DLD1 (cell line): ENCODE measurements around the gene CCDC183.

Experiments used
- in situ Hi-C: cut with HindIII; loops from 2 replicates; pipeline ENCODE4 v1.10.0; 2017; ENCODE audit warnings: low sequenced_read_pairs

CCDC183 gene

GRCh38 chr9:136799079-136799853 lies 3.1 kb downstream of the CCDC183 start:
- in situ Hi-C loops, result no loop called here

GRCh38 chr9:136799854-136800657 lies 3.9 kb downstream of the CCDC183 start:
- in situ Hi-C loops, result loop anchor here (25.0 kb wide), 2 partner anchors 237 to 362 kb away; partner anchors contain the start of genes ABCA2, FUT7, LRRC26 and NPDC1

GRCh38 chr9:136802321-136802720 lies 6.2 kb downstream of the CCDC183 start:
- in situ Hi-C loops, result loop anchor here (25.0 kb wide), 2 partner anchors 235 to 360 kb away; partner anchors contain the start of genes ABCA2, FUT7, LRRC26 and NPDC1

GRCh38 chr9:136803009-136803550 lies 6.9 kb downstream of the CCDC183 start:
- in situ Hi-C loops, result loop anchor here (25.0 kb wide), 2 partner anchors 234 to 359 kb away; partner anchors contain the start of genes ABCA2, FUT7, LRRC26 and NPDC1

- in situ Hi-C loops, result loop anchor here (25.0 kb wide), 2 partner anchors 233 to 358 kb away; partner anchors contain the start of genes ABCA2, FUT7, LRRC26 and NPDC1
Measured at GRCh38 chr9:136803551-136804508, 7.7 kb downstream of the CCDC183 start.

GRCh38 chr9:136804509-136805206 lies 8.5 kb downstream of the CCDC183 start:
- in situ Hi-C loops, result loop anchor here (25.0 kb wide), 2 partner anchors 233 to 358 kb away; partner anchors contain the start of genes ABCA2, FUT7, LRRC26 and NPDC1

GRCh38 chr9:136805207-136805740 lies 9.1 kb downstream of the CCDC183 start:
- in situ Hi-C loops, result loop anchor here (25.0 kb wide), 2 partner anchors 232 to 357 kb away; partner anchors contain the start of genes ABCA2, FUT7, LRRC26 and NPDC1

GRCh38 chr9:136806067-136806466 lies 9.9 kb downstream of the CCDC183 start:
- in situ Hi-C loops, result loop anchor here (25.0 kb wide), 2 partner anchors 231 to 356 kb away; partner anchors contain the start of genes ABCA2, FUT7, LRRC26 and NPDC1

GRCh38 chr9:136806631-136807201 lies 10.6 kb downstream of the CCDC183 start:
- in situ Hi-C loops, result loop anchor here (25.0 kb wide), 2 partner anchors 231 to 356 kb away; partner anchors contain the start of genes ABCA2, FUT7, LRRC26 and NPDC1

GRCh38 chr9:136807281-136808074 lies 11.3 kb downstream of the CCDC183 start, which contains the start of gene RABL6:
TSS of gene RABL6 (plus strand) at chr9:136807948. CDS start at chr9:136808197, 249 bp downstream.
- in situ Hi-C loops, result loop anchor here (25.0 kb wide), 2 partner anchors 230 to 355 kb away; partner anchors contain the start of genes ABCA2, FUT7, LRRC26 and NPDC1

GRCh38 chr9:136808075-136808805 lies 12.1 kb downstream of the CCDC183 start:
- in situ Hi-C loops, result loop anchor here (25.0 kb wide), 2 partner anchors 229 to 354 kb away; partner anchors contain the start of genes ABCA2, FUT7, LRRC26 and NPDC1

- in situ Hi-C loops, result loop anchor here (25.0 kb wide), 2 partner anchors 229 to 354 kb away; partner anchors contain the start of genes ABCA2, FUT7, LRRC26 and NPDC1
Measured at GRCh38 chr9:136808806-136809158, 12.6 kb downstream of the CCDC183 start.

GRCh38 chr9:136814725-136815421 lies 18.7 kb downstream of the CCDC183 start:
- in situ Hi-C loops, result loop anchor here (10.0 to 25.0 kb wide), 3 partner anchors 120 to 347 kb away; partner anchors contain the start of genes ABCA2, FUT7, LRRC26 and NPDC1

- in situ Hi-C loops, result loop anchor here (10.0 to 25.0 kb wide), 3 partner anchors 119 to 347 kb away; partner anchors contain the start of genes ABCA2, FUT7, LRRC26 and NPDC1
Measured at GRCh38 chr9:136815422-136815782, 19.3 kb downstream of the CCDC183 start.

GRCh38 chr9:136820971-136821825 lies 25.1 kb downstream of the CCDC183 start:
- in situ Hi-C loops, result loop anchor here (25.0 kb wide), 2 partner anchors 216 to 341 kb away; partner anchors contain the start of genes ABCA2, FUT7, LRRC26 and NPDC1
